Thymus (tissue), 11 donors: ENCODE results near the gene IRF4. TPM values are rescaled to one million over a fixed set of nuclear protein-coding genes. Genes with fewer than 3 reads are reported as not detected.

Experiments
- DNase-seq, 9 donors: peaks; one replicate each; pipeline ENCODE4 v3.0.0-alpha.2; 2013; ENCODE audit warnings: low spot score in 9 of 9, low read depth in 6 of 9, missing footprints in 1 of 9
- H3K27ac ChIP-seq, 2 donors: one replicate each; pipeline ENCODE4 v1.5.1; 2013; ENCODE audit warnings: control low read depth in 1 of 2, low read depth in 1 of 2, low read length in 1 of 2, mild to moderate bottlenecking in 1 of 2, moderate library complexity in 1 of 2
- H3K27me3 ChIP-seq, 2 donors: one replicate each; pipeline ENCODE4 v1.5.1; 2013; ENCODE audit warnings: low read length in 1 of 2; ENCODE audit not compliant: control insufficient read depth in 2 of 2, insufficient read depth in 1 of 2
- H3K36me3 ChIP-seq, 2 donors: one replicate each; pipeline ENCODE4 v1.5.1; 2013; ENCODE audit warnings: low read length in 1 of 2, mild to moderate bottlenecking in 1 of 2, moderate library complexity in 1 of 2; ENCODE audit not compliant: control insufficient read depth in 2 of 2, insufficient read depth in 2 of 2
- H3K4me1 ChIP-seq, 2 donors: one replicate each; pipeline ENCODE4 v1.5.1; 2013; ENCODE audit warnings: low read length in 2 of 2; ENCODE audit not compliant: control insufficient read depth in 2 of 2, insufficient read depth in 2 of 2
- H3K4me3 ChIP-seq, 2 donors: one replicate each; pipeline ENCODE4 v1.5.1; 2013; ENCODE audit warnings: low read length in 2 of 2, control low read depth in 1 of 2, mild to moderate bottlenecking in 1 of 2
- H3K9me3 ChIP-seq, 2 donors: one replicate each; pipeline ENCODE4 v1.5.1; 2013; ENCODE audit warnings: low read length in 1 of 2, mild to moderate bottlenecking in 1 of 2; ENCODE audit not compliant: control insufficient read depth in 2 of 2, insufficient read depth in 1 of 2
- WGBS: extraction: QIAGEN DNeasy Blood & Tissue Kit; methylation state at CpG from one replicate; pipeline ENCODE4 v1.1.7; 2013; 5-methylcytosine and 5-hydroxymethylcytosine counted together
- polyA plus RNA-seq: library from polyadenylated mRNA; stranded (reverse); fragments of 200-250 nt; gene quantifications from one replicate; pipeline ENCODE4 v1.2.3, GENCODE V29; 2013
- total RNA-seq: library from RNA; stranded (reverse); fragments of 120-200 nt; gene quantifications from one replicate; pipeline ENCODE4 v1.2.4, GENCODE V29; 2013
- donor health status: healthy.

Gene IRF4
- total and polyA plus RNA-seq, 2 donors, result 7.5 to 7.6 TPM

DNA sequence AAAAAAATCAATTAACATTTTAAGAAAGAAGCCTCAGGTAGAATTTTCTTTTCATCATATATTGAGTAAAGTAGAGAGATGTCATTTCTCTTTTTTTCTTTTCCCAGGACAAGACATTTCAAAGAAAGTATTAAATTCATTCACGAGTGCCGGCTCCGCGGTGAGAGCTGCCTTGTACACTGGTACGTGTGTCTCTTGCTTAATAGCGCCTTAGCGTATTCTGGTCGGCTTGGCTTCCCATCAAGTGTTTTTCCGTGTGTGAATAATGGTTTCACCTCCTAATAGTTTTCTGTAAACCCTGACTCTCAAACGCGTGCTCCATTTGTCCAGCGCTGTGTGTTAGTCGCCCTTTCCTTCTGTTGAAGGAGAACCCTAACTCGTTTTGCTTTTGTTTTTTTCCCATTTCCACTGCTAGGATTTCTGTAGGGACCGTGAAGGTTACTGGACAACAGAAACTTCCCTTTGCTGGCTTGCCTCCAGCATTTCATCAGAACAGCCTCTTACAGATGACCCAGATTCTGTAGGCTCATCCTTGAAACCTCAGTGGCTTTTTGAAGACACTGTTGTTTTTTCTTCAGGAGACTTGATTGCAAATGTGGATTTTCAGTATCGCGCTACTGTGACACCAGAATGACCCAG is 45.7 kb upstream of the IRF4 start:
- Histone ChIP-seq H3K27ac (no peak overlapping the region), H3K4me1 (peaks cover 0 to 7% of the 10 kb centered on the region in 2 donors), H3K4me3 (no peak overlapping the region), H3K36me3 (peaks cover 0 to 4% of the 10 kb centered on the region in 2 donors), H3K27me3 (no peaks in the 10 kb centered on the region), H3K9me3 (peaks cover 0 to 43% of the 10 kb centered on the region in 2 donors)
- 96% methylated on average over 17 of the region's 17 CpGs for WGBS
- no peak for DNase-seq

DNA sequence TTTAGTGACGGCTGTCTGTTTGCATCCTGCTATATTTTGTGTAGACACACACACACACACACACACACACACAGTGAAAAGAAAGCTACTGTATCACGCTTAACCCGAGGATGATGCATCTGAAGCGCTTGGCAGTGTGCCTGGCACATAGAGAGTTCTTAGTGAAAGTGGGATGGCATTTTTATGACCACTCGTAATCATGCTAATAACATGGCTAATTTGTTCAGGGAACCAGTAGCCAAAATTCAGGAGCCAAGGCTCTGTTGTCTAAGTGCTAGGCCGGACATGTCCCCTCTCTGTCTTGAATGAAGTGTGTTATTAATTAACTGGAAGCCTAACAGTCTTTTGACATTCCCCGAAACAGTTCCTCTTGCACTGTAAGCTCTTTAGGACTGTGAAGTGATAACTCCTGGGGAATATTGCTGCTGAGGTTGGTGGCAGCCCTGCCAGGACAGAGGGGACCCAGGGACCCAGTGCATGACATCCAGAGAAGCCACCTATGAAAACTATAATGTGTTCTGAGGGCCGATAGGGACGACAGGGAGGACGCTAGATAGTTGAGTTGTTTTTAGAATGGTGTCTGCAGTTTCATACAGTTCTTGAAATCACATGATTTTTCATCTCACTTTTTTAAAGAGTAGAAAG is 45.0 kb upstream of the IRF4 start:
- Histone ChIP-seq H3K36me3 (peaks cover 0 to 4% of the 10 kb centered on the region in 2 donors), H3K27me3 (no peaks in the 10 kb centered on the region), H3K4me1 (peaks cover 0 to 3% of the 10 kb centered on the region in 2 donors), H3K9me3 (peaks cover 0 to 36% of the 10 kb centered on the region in 2 donors), H3K4me3 (no peak overlapping the region), H3K27ac (no peak overlapping the region)
- 91% methylated on average over 10 of the region's 10 CpGs for WGBS
- no peak for DNase-seq

DNA sequence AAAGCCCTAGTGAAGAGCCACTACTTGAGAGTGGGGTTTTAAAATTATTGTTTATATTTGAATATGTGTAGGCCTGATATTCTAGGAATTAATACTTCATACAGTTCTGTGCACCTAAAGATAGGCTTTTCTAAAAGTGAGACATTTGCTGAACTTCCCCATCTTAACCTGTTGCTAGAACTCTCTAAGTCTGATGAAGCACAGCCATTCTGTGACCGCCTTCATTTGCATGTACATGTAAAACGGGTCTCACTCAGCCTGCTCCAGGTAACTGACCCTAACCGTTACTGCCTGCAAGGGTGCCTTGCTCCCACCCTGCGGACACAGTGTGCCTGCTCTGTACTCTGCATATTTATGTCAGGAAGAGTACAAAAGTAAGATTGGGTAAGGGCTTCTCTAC is 44.3 kb upstream of the IRF4 start:
- H3K9me3 ChIP-seq, result peaks cover 0 to 37% of the 10 kb centered on the region in 2 donors
- no peak overlapping the region for H3K27ac ChIP-seq
- DNase-seq, result no peak
- H3K27me3 ChIP-seq, result no peaks in the 10 kb centered on the region
- 95% methylated on average over 4 of the region's 4 CpGs for WGBS
- H3K4me3 ChIP-seq, result no peak overlapping the region
- H3K36me3 ChIP-seq, result peaks cover 0 to 4% of the 10 kb centered on the region in 2 donors
- no peaks in the 10 kb centered on the region for H3K4me1 ChIP-seq

DNA sequence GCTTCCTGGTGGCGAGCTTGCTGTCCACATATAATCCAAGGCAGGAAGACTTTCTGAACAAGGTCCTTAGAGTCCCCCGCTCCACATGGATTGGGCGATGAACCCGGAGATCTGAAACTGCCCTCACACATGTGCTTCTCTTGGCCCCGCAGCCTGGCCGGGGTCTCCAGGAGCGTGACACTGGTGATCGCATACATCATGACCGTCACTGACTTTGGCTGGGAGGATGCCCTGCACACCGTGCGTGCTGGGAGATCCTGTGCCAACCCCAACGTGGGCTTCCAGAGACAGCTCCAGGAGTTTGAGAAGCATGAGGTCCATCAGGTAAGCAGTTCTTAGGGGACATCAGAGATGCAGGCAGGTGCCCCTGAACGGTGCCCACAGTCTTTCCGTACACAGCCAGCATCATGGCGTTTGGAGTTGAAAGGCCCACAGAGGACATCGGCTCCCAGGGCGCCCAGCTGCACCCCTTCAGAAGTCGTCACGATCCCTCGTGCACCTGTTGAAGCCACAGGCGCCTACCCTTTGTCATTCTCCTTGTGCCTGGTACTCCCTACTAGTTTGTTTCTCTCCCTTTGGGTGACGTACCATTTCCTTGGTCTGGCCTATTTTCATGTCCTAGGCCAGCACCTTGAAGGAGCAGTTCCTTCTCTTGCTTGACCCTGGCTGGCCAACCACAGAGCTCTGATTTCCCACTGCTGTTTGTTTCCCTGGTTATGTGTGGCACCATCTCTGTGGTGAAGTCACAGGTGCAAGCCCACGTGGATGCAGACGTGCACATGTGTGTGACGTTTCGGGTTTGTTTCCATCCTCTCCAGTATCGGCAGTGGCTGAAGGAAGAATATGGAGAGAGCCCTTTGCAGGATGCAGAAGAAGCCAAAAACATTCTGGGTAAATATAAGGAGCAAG is 43.3 kb upstream of the IRF4 start:
- DNase-seq, result no peak
- peaks cover 0 to 39% of the 10 kb centered on the region in 2 donors for H3K9me3 ChIP-seq
- H3K27ac ChIP-seq, result no peak overlapping the region
- H3K4me1 ChIP-seq, result no peaks in the 10 kb centered on the region
- peaks cover 0 to 4% of the 10 kb centered on the region in 2 donors for H3K36me3 ChIP-seq
- no peaks in the 10 kb centered on the region for H3K27me3 ChIP-seq
- no peak overlapping the region for H3K4me3 ChIP-seq
- whole genome bisulfite sequencing, result 89% methylated on average over 27 of the region's 27 CpGs

DNA sequence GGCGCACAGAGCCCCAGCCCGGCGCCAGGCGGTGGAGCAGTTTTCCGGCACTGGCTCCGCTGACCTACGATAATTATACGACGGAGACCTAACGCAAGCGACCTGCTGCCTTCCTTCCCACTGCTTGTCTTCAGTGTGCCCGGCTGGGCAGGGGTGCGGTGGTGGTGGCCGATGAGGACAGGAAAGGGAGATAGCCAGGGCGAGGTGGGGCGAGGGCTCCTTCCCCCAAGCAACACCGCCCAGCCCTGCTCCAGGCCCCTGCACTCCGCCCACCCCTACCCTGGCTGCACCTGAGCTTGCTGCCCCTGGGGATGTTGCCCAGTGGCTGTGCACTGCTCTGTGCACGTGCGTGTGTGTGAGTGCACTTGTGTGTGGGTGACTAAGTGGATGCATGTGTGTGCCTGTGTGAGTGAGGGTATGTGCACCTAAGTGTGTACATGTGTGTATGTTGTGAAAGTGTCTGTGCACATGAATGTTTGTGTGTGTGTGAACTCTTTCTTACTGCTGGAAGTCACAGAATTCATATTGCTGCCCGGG is 42.6 kb upstream of the IRF4 start:
- Histone ChIP-seq H3K4me1 (no peaks in the 10 kb centered on the region), H3K9me3 (peaks cover 0 to 38% of the 10 kb centered on the region in 2 donors), H3K36me3 (peaks cover 0 to 4% of the 10 kb centered on the region in 2 donors), H3K27me3 (no peaks in the 10 kb centered on the region), H3K27ac (no peak overlapping the region), H3K4me3 (no peak overlapping the region)
- WGBS, result 95% methylated on average over 21 of the region's 21 CpGs
- no peak for DNase-seq

DNA sequence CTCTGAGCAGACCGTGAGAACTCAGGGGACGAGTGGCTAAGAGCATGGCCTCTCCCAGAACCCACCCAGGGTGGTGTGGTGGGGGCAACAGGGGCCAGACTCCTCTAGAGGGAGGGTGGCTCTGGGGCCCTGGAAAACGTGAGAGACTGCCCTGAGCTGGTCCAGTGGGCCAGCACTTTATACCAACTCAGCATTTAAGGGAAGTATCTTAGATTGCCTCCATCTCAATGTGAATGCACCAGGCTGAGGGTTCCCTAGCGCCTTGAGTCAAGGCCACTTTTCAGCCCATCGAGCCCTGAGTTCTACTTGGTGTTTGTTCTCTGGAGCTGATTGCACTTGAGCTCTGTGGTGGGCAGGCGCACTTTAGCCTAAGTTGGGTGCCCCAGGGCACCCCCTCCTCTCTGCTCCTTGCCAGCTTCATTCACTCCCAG is 42.0 kb upstream of the IRF4 start:
- H3K27me3 ChIP-seq, result no peaks in the 10 kb centered on the region
- DNase-seq, result no peak
- H3K27ac ChIP-seq, result no peak overlapping the region
- peaks cover 0 to under 1% of the 10 kb centered on the region in 2 donors for H3K4me1 ChIP-seq
- no peak overlapping the region for H3K4me3 ChIP-seq
- peaks cover 0 to 4% of the 10 kb centered on the region in 2 donors for H3K36me3 ChIP-seq
- WGBS, result 93% methylated on average over 6 of the region's 6 CpGs
- H3K9me3 ChIP-seq, result peaks cover 0 to 36% of the 10 kb centered on the region in 2 donors

DNA sequence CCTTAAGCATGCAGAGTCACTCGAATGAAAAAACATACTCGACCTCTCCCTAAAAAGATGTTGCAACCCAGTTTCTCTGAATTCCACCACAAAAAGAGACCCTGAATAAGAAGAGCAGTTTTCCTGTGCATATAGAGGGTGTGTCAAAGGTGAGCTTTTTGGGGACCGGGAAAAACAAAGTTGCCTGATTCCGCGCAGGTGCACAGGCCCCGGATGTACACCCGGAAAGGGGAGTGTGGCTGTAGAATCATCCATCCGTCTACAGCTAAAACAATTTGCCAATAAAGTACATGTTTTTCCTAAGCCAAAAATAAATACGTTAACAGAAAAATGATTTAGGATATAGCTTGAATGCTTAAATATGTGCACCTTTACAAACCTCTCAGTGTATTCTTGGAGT is 41.2 kb upstream of the IRF4 start:
- no peak for DNase-seq
- Histone ChIP-seq H3K27ac (no peak overlapping the region), H3K4me3 (no peak overlapping the region), H3K9me3 (peaks cover 0 to 38% of the 10 kb centered on the region in 2 donors), H3K36me3 (peaks cover 0 to 4% of the 10 kb centered on the region in 2 donors), H3K27me3 (no peaks in the 10 kb centered on the region), H3K4me1 (peaks cover 0 to 3% of the 10 kb centered on the region in 2 donors)
- 97% methylated on average over 9 of the region's 9 CpGs for WGBS

DNA sequence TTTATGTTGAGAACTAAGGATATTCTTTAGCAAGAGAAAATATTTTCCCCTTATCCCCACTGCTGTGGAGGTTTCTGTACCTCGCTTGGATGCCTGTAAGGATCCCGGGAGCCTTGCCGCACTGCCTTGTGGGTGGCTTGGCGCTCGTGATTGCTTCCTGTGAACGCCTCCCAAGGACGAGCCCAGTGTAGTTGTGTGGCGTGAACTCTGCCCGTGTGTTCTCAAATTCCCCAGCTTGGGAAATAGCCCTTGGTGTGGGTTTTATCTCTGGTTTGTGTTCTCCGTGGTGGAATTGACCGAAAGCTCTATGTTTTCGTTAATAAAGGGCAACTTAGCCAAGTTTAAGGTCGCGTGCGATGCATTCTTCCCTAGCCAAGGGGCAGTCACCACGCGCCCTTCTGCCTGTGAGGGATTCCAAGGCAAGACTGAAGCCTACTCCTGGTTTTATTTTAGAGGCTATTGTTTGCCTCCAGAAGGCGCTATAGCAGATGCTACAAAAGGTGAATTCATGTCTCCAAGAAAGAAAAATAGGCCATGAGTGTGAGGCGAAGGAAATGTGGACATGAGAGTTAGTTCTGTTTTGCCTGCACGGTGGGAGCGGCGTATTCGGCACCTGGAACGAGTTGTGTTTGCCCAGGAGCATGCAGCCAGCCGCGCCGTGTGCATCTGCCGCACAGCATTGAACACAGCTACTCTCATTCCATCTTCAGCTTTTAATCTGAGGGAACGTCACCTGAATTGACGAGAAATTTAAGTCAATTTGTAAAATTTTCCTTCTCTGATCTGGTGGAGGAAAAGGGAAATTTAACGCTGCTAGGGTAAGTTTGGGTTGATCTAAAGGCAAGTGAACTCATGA is 40.3 kb upstream of the IRF4 start:
- WGBS, result 96% methylated on average over 31 of the region's 31 CpGs
- Histone ChIP-seq H3K36me3 (peaks cover 0 to 4% of the 10 kb centered on the region in 2 donors), H3K9me3 (peaks cover 0 to 38% of the 10 kb centered on the region in 2 donors), H3K27ac (no peak overlapping the region), H3K4me3 (no peak overlapping the region), H3K27me3 (no peaks in the 10 kb centered on the region), H3K4me1 (peaks cover 0 to 3% of the 10 kb centered on the region in 2 donors)
- DNase-seq, result no peak
